Vagina (tissue), 2 donors: ENCODE results near the gene OR4N5. TPM values are rescaled to one million over a fixed set of nuclear protein-coding genes. Genes with fewer than 3 reads are reported as not detected.

ENCODE experiments used
- DNase-seq, 2 donors: peaks; one replicate each; pipeline ENCODE4 v3.0.0-alpha.2; 2017; ENCODE audit errors: extremely low spot score in 2 of 2
- H3K27ac ChIP-seq: fragments of 200-600 bp; sonication (generic); one replicate; pipeline ENCODE4 v1.5.1; 2019
- H3K27me3 ChIP-seq: fragments of 200-600 bp; sonication (generic); one replicate; pipeline ENCODE4 v1.5.1; 2019
- H3K36me3 ChIP-seq, 2 donors: fragments of 200-600 bp; sonication (generic); one replicate each; pipeline ENCODE4 v1.5.1; 2017 to 2019
- H3K4me1 ChIP-seq: fragments of 200-600 bp; sonication (generic); one replicate; pipeline ENCODE4 v1.5.1; 2019
- H3K4me3 ChIP-seq, 2 donors: fragments of 200-600 bp; sonication (generic); 1 replicate in 1 of 2; 2 replicates in 1 of 2; pipeline ENCODE4 v1.5.1; 2016 to 2019
- H3K9me3 ChIP-seq: fragments of 200-600 bp; sonication (generic); one replicate; pipeline ENCODE4 v1.5.1; 2019
- POLR2A ChIP-seq, 2 donors: fragments of 450-650 bp; IDR thresholded peaks; one replicate each; pipeline ENCODE4 v1.6.1; 2017; ENCODE audit warnings: antibody characterized with exemption in 2 of 2, mild to moderate bottlenecking in 2 of 2, moderate library complexity in 2 of 2
- POLR2AphosphoS5 ChIP-seq, 2 donors: sonication (generic); formaldehyde crosslinking; IDR thresholded peaks; one replicate each; pipeline ENCODE4 v1.9.0; 2017; ENCODE audit warnings: antibody characterized with exemption in 2 of 2, mild to moderate bottlenecking in 2 of 2, low read depth in 1 of 2; ENCODE audit not compliant: insufficient read depth in 1 of 2
- intact Hi-C: fragments of 100-400 bp; cut with DNase I; formaldehyde crosslinking; loops from one replicate; pipeline ENCODE4 v1.15.1; 2023
- small RNA-seq: library from RNA; depleted of rRNA; stranded (forward); fragments of <200 nt; gene quantifications from one replicate; pipeline ENCODE3, GENCODE V24; 2016
- total RNA-seq: library from RNA; depleted of rRNA; stranded (reverse); fragments of >200 nt; gene quantifications from one replicate; pipeline ENCODE4 v1.2.3, GENCODE V29; 2016
- TF ChIP-seq, protein P1 (sequence below), 3 experiments: fragments of 450-650 bp in 2 of 3; fragments of 200-600 bp in 1 of 3; sonication (generic) in 1 of 3; IDR thresholded peaks; one replicate each; pipeline ENCODE4 v1.5.1; 2017 to 2019; ENCODE audit warnings: antibody characterized with exemption in 3 of 3, mild to moderate bottlenecking in 2 of 3, moderate library complexity in 2 of 3

OR4N5 gene
- total RNA-seq, 1 donor from 2014 or later, result not detected

DNA sequence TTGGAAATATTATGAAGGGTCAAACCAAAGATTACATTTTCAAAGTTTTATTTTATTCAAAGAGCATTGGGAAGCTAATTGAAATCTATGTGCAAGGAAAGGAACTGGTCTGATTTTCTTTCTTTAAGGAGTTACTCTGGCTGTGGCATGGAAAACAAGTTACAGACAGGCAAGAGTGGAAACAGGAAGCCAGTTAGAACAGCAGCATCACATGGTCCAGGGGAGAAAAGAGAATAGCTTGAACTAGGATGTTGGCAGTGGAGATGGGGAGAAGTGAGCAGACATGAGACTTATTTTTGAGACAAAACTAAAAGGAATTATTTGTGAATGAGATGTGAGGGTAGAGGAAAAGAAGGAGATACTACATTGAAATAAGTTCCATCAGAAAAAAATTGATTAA, 55.5 kb downstream of the OR4N5 start:
- TF ChIP-seq, protein P1, sequence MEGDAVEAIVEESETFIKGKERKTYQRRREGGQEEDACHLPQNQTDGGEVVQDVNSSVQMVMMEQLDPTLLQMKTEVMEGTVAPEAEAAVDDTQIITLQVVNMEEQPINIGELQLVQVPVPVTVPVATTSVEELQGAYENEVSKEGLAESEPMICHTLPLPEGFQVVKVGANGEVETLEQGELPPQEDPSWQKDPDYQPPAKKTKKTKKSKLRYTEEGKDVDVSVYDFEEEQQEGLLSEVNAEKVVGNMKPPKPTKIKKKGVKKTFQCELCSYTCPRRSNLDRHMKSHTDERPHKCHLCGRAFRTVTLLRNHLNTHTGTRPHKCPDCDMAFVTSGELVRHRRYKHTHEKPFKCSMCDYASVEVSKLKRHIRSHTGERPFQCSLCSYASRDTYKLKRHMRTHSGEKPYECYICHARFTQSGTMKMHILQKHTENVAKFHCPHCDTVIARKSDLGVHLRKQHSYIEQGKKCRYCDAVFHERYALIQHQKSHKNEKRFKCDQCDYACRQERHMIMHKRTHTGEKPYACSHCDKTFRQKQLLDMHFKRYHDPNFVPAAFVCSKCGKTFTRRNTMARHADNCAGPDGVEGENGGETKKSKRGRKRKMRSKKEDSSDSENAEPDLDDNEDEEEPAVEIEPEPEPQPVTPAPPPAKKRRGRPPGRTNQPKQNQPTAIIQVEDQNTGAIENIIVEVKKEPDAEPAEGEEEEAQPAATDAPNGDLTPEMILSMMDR (IDR thresholded peaks at IDR 0.05), result no peak
- TF ChIP-seq POLR2AphosphoS5 (IDR thresholded peaks at IDR 0.05; ENCODE audit: insufficient read depth in 1 of 2, low read depth in 1 of 2), result no peak
- no peak for TF ChIP-seq POLR2A (IDR thresholded peaks at IDR 0.05)
- DNase-seq, result no peak
- intact Hi-C loops, result no loop called here

More for the DNA sequence above, 55.5 kb downstream of the OR4N5 start:
- H3K4me1 ChIP-seq, result no peaks in the 10 kb centered on the region
- H3K27ac ChIP-seq, result no peak overlapping the region
- no peak overlapping the region for H3K4me3 ChIP-seq
- no peaks in the 10 kb centered on the region for H3K36me3 ChIP-seq
- H3K27me3 ChIP-seq, result no peaks in the 10 kb centered on the region
- H3K9me3 ChIP-seq, result no peaks in the 10 kb centered on the region

Small RNA genes within 50 kb of the gene (small RNA-seq; reads per million reads assigned to genes)
- gene GTF2IP22 (not detected), gene RNA5SP380 (not detected)

Other genes starting within 250 kb of the OR4N5 start
- gene OR4K5, start 218.2 kb upstream of the OR4N5 start, total RNA-seq, result not detected
- not detected for gene OR4K1, start 207.9 kb upstream of the OR4N5 start, total RNA-seq
- not detected for gene OR4K15, start 163.2 kb upstream of the OR4N5 start, total RNA-seq
- not detected for gene OR4Q2, start 136.7 kb upstream of the OR4N5 start, total RNA-seq
- gene OR4K14, start 119.5 kb upstream of the OR4N5 start, total RNA-seq, result not detected
- gene OR4K13, start 102.8 kb upstream of the OR4N5 start, total RNA-seq, result not detected
- not detected for gene OR4L1, start 78.8 kb upstream of the OR4N5 start, total RNA-seq
- gene OR4K17, start 28.1 kb upstream of the OR4N5 start, total RNA-seq, result not detected
- gene OR11G2, start 52.1 kb downstream of the OR4N5 start, total RNA-seq, result not detected
- not detected for gene OR11H6, start 84.9 kb downstream of the OR4N5 start, total RNA-seq
- not detected for gene OR11H7, start 90.2 kb downstream of the OR4N5 start, total RNA-seq
- gene OR11H4, start 100.5 kb downstream of the OR4N5 start, total RNA-seq, result not detected
- gene TTC5, start 167.1 kb downstream of the OR4N5 start, total RNA-seq, result 10.8 TPM
- gene CCNB1IP1, start 194.5 kb downstream of the OR4N5 start, total RNA-seq, result 38.5 TPM
- gene PARP2, start 204.8 kb downstream of the OR4N5 start, total RNA-seq, result 5.9 TPM